ENCODE measurements around the gene RRP1.

RRP1 gene

DNA sequence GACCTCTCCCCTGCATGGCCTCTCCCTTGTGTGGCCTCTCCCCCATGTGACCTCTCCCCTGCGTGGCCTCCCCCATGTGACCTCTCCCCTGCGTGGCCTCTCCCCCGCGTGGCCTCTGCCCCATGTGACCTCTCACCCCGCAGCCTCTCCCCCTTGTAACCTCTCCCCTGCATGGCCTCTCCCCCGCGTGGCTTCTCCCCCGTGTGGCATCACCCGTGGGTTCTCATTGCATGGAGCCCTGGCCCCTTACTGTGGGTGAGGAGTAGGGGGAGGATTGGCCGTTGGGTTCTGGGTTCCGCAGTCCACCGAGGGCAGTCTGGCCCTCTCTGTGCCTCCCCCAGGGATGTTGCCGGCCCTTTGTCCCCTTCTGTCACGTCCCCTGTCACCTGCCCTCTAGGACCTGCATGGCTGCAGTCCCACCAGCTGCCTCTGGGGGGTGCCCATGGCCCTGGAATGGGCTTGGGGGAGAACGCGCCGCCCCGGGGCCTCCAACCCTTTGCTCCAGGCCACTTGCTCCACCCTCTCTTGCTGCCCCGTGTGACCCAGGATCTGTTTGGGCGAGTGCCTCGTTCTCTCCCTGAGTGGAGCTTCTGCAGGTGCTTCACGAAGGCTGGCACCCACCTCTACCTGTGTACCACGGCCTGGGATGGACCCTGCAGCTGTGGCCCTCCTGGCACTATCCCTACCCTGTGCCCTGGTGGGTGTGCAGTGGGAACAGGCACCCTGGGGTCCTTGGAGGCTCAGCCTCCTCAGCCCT lies 21.3 kb downstream of the RRP1 start:
- Histone ChIP-seq H2BK120ac (ENCODE audit: insufficient read depth, low read length, poor library complexity) (no peak overlapping the region), H4K91ac (ENCODE audit: low read depth, low read length) (no peak overlapping the region), H3K4ac (ENCODE audit: low read depth, low read length) (no peak overlapping the region), H3K27me3 (ENCODE audit: insufficient read depth, low read length) (no peaks in the 10 kb centered on the region), H3K4me3 (ENCODE audit: low read depth, low read length) (no peak overlapping the region), H3K14ac (ENCODE audit: low read length) (no peak overlapping the region), H2BK12ac (ENCODE audit: low read length) (no peak overlapping the region), H4K8ac (ENCODE audit: low read depth, low read length) (no peak overlapping the region), H3K27ac (ENCODE audit: low read depth, low read length) (no peak overlapping the region), H3K36me3 (ENCODE audit: control insufficient read depth in 1 of 2, insufficient read depth in 2 of 2, low read length in 2 of 2) (peaks cover 4 to 10% of the 10 kb centered on the region in 2 experiments), H3K23ac (ENCODE audit: low read length) (no peak overlapping the region), H3K79me2 (ENCODE audit: control insufficient read depth, insufficient read depth, low read length, poor library complexity) (no peaks in the 10 kb centered on the region), H2AK5ac (ENCODE audit: low read length) (no peak overlapping the region), H2BK5ac (ENCODE audit: low read depth, low read length, poor library complexity) (no peak overlapping the region), H3K9me3 (ENCODE audit: insufficient read depth, low read depth, low read length) (no peaks in the 10 kb centered on the region), H3K18ac (ENCODE audit: low read length) (no peak overlapping the region), H2AFZ (ENCODE audit: insufficient read depth, low read length, poor library complexity) (no peak overlapping the region), H3K4me2 (ENCODE audit: low read length) (no peak overlapping the region), H3K9ac (ENCODE audit: low read length) (no peak overlapping the region), H3K4me1 (ENCODE audit: control insufficient read depth in 1 of 2, insufficient read depth in 2 of 2, low read length in 2 of 2) (peaks cover 0 to 3% of the 10 kb centered on the region in 2 experiments), H3K79me1 (ENCODE audit: low read length) (no peaks in the 10 kb centered on the region), H4K12ac (ENCODE audit: low read depth, low read length) (no peak overlapping the region)
- DNase-seq = peak; percentile 62 to 83
- no CpG with 5 or more reads among the region's 23 CpGs for WGBS (ENCODE audit: extremely low coverage, insufficient coverage, insufficient read length)

DNA sequence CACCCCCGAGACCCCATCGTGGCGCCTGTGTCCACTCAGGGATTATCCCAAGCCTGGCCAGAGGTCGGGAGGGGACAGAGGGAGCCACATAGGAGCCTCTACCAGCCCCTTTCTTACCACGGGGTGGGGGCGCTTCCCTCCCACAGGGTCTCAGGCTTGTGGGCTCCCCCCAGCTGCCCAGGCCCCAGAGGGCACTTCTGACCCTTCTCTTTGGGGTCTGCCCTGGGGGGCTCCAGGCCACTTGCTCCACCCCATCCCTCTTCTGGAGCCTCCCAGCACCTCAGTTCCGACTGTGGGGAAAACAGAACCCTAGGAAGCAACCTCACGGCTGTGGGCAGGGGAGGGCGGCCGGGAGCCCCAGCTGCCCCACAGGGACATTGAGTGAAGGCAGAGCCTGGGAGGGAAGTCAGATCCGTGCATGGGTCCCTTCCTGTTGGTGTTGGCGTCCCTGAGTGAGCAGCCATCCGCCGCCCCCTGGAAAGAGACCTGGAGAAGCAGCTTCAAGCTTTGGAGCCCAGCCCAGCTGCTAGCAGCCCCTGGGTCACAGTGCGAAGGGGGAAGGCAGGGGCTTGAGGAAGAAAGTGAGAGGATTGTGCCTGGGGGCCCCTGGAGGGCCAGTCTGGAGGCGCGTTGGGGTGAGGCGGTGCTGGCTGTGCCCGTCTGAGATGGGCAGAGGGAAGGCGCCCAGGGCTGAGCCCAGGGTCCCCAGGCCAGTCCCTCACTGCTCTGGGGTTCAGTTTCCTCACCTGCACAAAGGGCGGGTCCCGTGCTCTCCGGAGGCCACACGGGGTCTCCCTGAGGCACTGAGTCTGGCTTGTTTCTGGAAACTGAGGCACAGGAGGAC lies 22.1 kb downstream of the RRP1 start:
- no peak for DNase-seq

DNA sequence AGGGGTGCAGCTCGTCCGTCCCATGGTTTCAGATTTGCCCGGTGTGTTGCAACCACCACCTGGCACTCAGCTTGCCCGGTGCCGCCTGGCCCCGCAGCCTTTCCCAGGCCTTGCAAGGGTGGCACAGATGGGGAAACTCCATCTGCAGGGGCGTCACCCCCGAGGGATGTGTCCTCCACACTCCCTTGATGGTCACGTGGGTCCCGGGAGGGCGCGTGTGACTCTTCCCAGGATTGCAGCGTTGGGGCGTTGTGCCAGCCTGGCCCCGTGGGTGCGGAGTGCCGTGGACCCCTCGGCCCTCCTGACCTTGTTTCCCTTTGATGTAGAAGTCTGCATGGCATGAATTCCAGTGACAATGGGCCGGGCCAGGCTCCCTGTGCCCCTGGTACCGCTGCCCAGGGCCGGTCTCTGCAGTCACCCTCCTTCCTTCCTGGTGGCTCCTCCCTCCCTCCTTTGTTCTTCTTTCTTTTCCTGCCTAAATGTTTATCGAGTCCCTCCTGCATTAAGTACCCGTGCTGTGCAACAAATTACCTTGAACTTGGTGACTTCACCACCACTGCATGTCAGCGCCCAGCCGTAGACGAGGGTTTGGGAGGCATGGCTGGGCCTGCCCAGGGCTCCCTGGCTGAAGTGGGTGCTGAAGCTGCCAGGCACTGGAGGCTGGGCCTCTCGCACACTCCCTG lies 22.9 kb downstream of the RRP1 start:
- Histone ChIP-seq H3K27me3 (ENCODE audit: insufficient read depth, low read length) (no peaks in the 10 kb centered on the region), H3K23ac (ENCODE audit: low read length) (no peak overlapping the region), H3K36me3 (ENCODE audit: control insufficient read depth in 1 of 2, insufficient read depth in 2 of 2, low read length in 2 of 2) (no peaks in the 10 kb centered on the region), H3K4me1 (ENCODE audit: control insufficient read depth in 1 of 2, insufficient read depth in 2 of 2, low read length in 2 of 2) (peaks cover 0 to 3% of the 10 kb centered on the region in 2 experiments), H4K8ac (ENCODE audit: low read depth, low read length) (no peak overlapping the region), H3K27ac (ENCODE audit: low read depth, low read length) (no peak overlapping the region), H3K14ac (ENCODE audit: low read length) (no peak overlapping the region), H2AFZ (ENCODE audit: insufficient read depth, low read length, poor library complexity) (no peak overlapping the region), H3K9me3 (ENCODE audit: insufficient read depth, low read depth, low read length) (peaks cover 2% of the 10 kb centered on the region), H4K12ac (ENCODE audit: low read depth, low read length) (no peak overlapping the region), H3K79me1 (ENCODE audit: low read length) (no peaks in the 10 kb centered on the region), H4K91ac (ENCODE audit: low read depth, low read length) (no peak overlapping the region), H3K4me2 (ENCODE audit: low read length) (no peak overlapping the region), H2BK120ac (ENCODE audit: insufficient read depth, low read length, poor library complexity) (no peak overlapping the region), H3K4me3 (ENCODE audit: low read depth, low read length) (no peak overlapping the region), H3K4ac (ENCODE audit: low read depth, low read length) (no peak overlapping the region), H2BK12ac (ENCODE audit: low read length) (no peak overlapping the region), H3K18ac (ENCODE audit: low read length) (no peak overlapping the region), H3K9ac (ENCODE audit: low read length) (no peak overlapping the region), H2BK5ac (ENCODE audit: low read depth, low read length, poor library complexity) (no peak overlapping the region), H2AK5ac (ENCODE audit: low read length) (no peak overlapping the region), H3K79me2 (ENCODE audit: control insufficient read depth, insufficient read depth, low read length, poor library complexity) (no peaks in the 10 kb centered on the region)
- no CpG with 5 or more reads among the region's 27 CpGs for WGBS (ENCODE audit: extremely low coverage, insufficient coverage, insufficient read length)
- peak in 1 of 2 donors; percentile 23 for DNase-seq

More for the DNA sequence above, 22.1 kb downstream of the RRP1 start:
- no CpG with 5 or more reads among the region's 24 CpGs for WGBS (ENCODE audit: extremely low coverage, insufficient coverage, insufficient read length)
- H3K18ac ChIP-seq (ENCODE audit: low read length) = no peak overlapping the region
- H3K23ac ChIP-seq (ENCODE audit: low read length) = no peak overlapping the region
- no peak overlapping the region for H3K4me3 ChIP-seq (ENCODE audit: low read depth, low read length)
- no peak overlapping the region for H3K4ac ChIP-seq (ENCODE audit: low read depth, low read length)
- peaks cover 2% of the 10 kb centered on the region for H3K9me3 ChIP-seq (ENCODE audit: insufficient read depth, low read depth, low read length)
- no peaks in the 10 kb centered on the region for H3K27me3 ChIP-seq (ENCODE audit: insufficient read depth, low read length)
- no peak overlapping the region for H3K14ac ChIP-seq (ENCODE audit: low read length)
- H3K27ac ChIP-seq (ENCODE audit: low read depth, low read length) = no peak overlapping the region
- no peak overlapping the region for H4K12ac ChIP-seq (ENCODE audit: low read depth, low read length)
- H2AK5ac ChIP-seq (ENCODE audit: low read length) = no peak overlapping the region
- no peak overlapping the region for H2AFZ ChIP-seq (ENCODE audit: insufficient read depth, low read length, poor library complexity)
- H3K79me2 ChIP-seq (ENCODE audit: control insufficient read depth, insufficient read depth, low read length, poor library complexity) = no peaks in the 10 kb centered on the region
- H2BK120ac ChIP-seq (ENCODE audit: insufficient read depth, low read length, poor library complexity) = no peak overlapping the region
- no peak overlapping the region for H2BK5ac ChIP-seq (ENCODE audit: low read depth, low read length, poor library complexity)
- no peak overlapping the region for H2BK12ac ChIP-seq (ENCODE audit: low read length)
- H3K4me1 ChIP-seq (ENCODE audit: control insufficient read depth in 1 of 2, insufficient read depth in 2 of 2, low read length in 2 of 2) = peaks cover 0 to 3% of the 10 kb centered on the region in 2 experiments
- peaks cover 0 to 3% of the 10 kb centered on the region in 2 experiments for H3K36me3 ChIP-seq (ENCODE audit: control insufficient read depth in 1 of 2, insufficient read depth in 2 of 2, low read length in 2 of 2)
- H3K4me2 ChIP-seq (ENCODE audit: low read length) = no peak overlapping the region
- no peaks in the 10 kb centered on the region for H3K79me1 ChIP-seq (ENCODE audit: low read length)
- H4K91ac ChIP-seq (ENCODE audit: low read depth, low read length) = no peak overlapping the region
- no peak overlapping the region for H3K9ac ChIP-seq (ENCODE audit: low read length)
- no peak overlapping the region for H4K8ac ChIP-seq (ENCODE audit: low read depth, low read length)

DNA sequence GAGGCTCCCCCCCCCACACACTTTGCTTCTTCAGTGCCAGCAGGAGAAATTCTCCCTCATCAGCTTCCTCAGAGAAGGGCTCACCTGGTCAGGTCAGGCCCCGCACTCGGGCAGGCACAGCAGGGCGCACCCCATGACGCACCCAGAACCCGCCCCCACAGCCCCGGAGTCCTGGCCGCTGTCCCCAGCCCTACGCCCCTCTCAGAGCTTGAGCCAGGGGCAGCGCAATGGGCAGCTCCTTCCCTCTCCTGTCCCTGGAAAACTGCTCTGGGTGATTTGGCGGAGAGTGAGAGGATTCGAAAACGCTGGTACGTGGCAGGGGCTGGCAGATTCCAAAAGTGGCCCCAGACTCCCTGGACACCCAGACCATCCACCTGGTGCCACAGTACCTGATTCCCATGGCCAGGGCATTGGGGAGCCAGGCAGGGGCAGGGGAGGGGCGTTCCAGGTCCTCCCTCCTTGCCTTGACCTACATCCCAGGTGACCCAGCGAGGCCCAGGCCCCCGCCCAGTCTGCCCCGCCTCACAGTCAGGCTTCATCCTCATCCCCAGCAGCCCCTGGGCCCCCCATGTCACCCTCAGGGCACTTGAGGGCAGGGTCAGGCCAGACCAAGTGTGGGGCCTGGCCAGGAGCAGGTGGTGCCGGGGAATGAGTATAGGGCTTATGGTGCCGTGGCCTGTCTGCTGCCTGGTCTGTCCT lies 23.7 kb downstream of the RRP1 start:
- H3K23ac ChIP-seq (ENCODE audit: low read length) = no peak overlapping the region
- no peak overlapping the region for H3K18ac ChIP-seq (ENCODE audit: low read length)
- no peak overlapping the region for H4K8ac ChIP-seq (ENCODE audit: low read depth, low read length)
- no peak overlapping the region for H3K4me3 ChIP-seq (ENCODE audit: low read depth, low read length)
- H4K91ac ChIP-seq (ENCODE audit: low read depth, low read length) = no peak overlapping the region
- H3K4me2 ChIP-seq (ENCODE audit: low read length) = no peak overlapping the region
- no peak overlapping the region for H3K27ac ChIP-seq (ENCODE audit: low read depth, low read length)
- no peaks in the 10 kb centered on the region for H3K79me1 ChIP-seq (ENCODE audit: low read length)
- peaks cover 2% of the 10 kb centered on the region for H3K9me3 ChIP-seq (ENCODE audit: insufficient read depth, low read depth, low read length)
- DNase-seq = no peak
- no peak overlapping the region for H2BK5ac ChIP-seq (ENCODE audit: low read depth, low read length, poor library complexity)
- H3K27me3 ChIP-seq (ENCODE audit: insufficient read depth, low read length) = no peaks in the 10 kb centered on the region
- H2BK12ac ChIP-seq (ENCODE audit: low read length) = no peak overlapping the region
- H3K9ac ChIP-seq (ENCODE audit: low read length) = no peak overlapping the region
- no peak overlapping the region for H2AFZ ChIP-seq (ENCODE audit: insufficient read depth, low read length, poor library complexity)
- H4K12ac ChIP-seq (ENCODE audit: low read depth, low read length) = no peak overlapping the region
- H3K14ac ChIP-seq (ENCODE audit: low read length) = no peak overlapping the region
- H3K4ac ChIP-seq (ENCODE audit: low read depth, low read length) = no peak overlapping the region
- no peaks in the 10 kb centered on the region for H3K36me3 ChIP-seq (ENCODE audit: control insufficient read depth in 1 of 2, insufficient read depth in 2 of 2, low read length in 2 of 2)
- peaks cover 0 to 3% of the 10 kb centered on the region in 2 experiments for H3K4me1 ChIP-seq (ENCODE audit: control insufficient read depth in 1 of 2, insufficient read depth in 2 of 2, low read length in 2 of 2)
- no CpG with 5 or more reads among the region's 19 CpGs for WGBS (ENCODE audit: extremely low coverage, insufficient coverage, insufficient read length)
- H2BK120ac ChIP-seq (ENCODE audit: insufficient read depth, low read length, poor library complexity) = no peak overlapping the region
- H2AK5ac ChIP-seq (ENCODE audit: low read length) = no peak overlapping the region
- no peaks in the 10 kb centered on the region for H3K79me2 ChIP-seq (ENCODE audit: control insufficient read depth, insufficient read depth, low read length, poor library complexity)
